Measurements from ENCODE around the gene RNF166. TPM values are rescaled to one million over a fixed set of nuclear protein-coding genes. Genes with fewer than 3 reads are reported as not detected.

Gene RNF166
- total and polyA plus RNA-seq, 2 of the 13 experiments (the other 11 are each of a cell fraction or from before 2014, with no cell fraction given), result 21.4 to 23.0 TPM

DNA sequence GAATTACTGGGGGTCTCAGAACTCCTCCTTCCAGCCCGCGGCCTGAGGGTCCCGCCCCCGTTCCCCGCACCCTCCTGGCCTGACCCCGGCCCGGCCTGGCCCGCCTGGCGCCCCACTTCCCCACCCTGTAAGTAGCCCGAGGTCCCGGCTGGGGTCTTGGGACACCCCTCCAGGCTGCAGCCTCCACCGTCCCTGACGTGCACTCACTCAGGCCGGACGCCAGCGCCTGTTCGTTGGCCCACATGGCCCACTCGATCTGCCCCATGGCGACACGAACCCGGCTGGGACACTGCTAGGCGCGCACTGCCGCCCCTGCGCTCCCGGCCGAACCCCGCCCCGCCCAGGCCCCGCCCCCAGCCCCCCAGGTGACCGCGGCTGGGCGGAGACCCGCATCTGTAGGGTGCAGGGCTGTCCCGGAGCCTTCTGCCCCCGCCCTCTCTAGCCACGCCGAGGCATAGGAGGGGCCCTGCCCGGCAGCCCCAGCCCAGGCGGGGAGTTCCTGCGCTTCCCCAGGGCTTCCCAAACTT, 55.4 kb downstream of the RNF166 start, which contains the start of gene CYBA (continued):
- TF ChIP-seq CSRNP2 (CRISPR knock-in tag; conservative IDR thresholded peaks at IDR 0.05; ENCODE audit: low read depth) (0 out of 2 replicates have a peak, but pooled peaks have one; percentile 84), KAT2B (IDR thresholded peaks at IDR 0.05; ENCODE audit: borderline replicate concordance, low read depth, low read length) (no peak), ZFAT (CRISPR knock-in tag; conservative IDR thresholded peaks at IDR 0.05) (0 out of 2 replicates have a peak, but pooled peaks have one; percentile 36), NR0B2 (CRISPR knock-in tag; IDR thresholded peaks at IDR 0.05) (no peak), CAMTA2 (CRISPR knock-in tag; IDR thresholded peaks at IDR 0.05; ENCODE audit: borderline replicate concordance) (no peak), NFE2 (CRISPR knock-in tag; IDR thresholded peaks at IDR 0.05) (no peak), ZNF580 (CRISPR knock-in tag; IDR thresholded peaks at IDR 0.05; ENCODE audit: borderline replicate concordance, low read depth) (no peak), ZNF737 (CRISPR knock-in tag; IDR thresholded peaks at IDR 0.05; ENCODE audit: borderline replicate concordance) (no peak), RCOR2 (CRISPR knock-in tag; IDR thresholded peaks at IDR 0.05) (no peak), KMT2A (CRISPR knock-in tag; IDR thresholded peaks at IDR 0.05) (peak; percentile 37)
- TF ChIP-seq, protein P1, sequence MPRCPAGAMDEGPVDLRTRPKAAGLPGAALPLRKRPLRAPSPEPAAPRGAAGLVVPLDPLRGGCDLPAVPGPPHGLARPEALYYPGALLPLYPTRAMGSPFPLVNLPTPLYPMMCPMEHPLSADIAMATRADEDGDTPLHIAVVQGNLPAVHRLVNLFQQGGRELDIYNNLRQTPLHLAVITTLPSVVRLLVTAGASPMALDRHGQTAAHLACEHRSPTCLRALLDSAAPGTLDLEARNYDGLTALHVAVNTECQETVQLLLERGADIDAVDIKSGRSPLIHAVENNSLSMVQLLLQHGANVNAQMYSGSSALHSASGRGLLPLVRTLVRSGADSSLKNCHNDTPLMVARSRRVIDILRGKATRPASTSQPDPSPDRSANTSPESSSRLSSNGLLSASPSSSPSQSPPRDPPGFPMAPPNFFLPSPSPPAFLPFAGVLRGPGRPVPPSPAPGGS (CRISPR knock-in tag; IDR thresholded peaks at IDR 0.05), result no peak; the same call in 1 of the 2 replicates
- TF ChIP-seq, protein P2, sequence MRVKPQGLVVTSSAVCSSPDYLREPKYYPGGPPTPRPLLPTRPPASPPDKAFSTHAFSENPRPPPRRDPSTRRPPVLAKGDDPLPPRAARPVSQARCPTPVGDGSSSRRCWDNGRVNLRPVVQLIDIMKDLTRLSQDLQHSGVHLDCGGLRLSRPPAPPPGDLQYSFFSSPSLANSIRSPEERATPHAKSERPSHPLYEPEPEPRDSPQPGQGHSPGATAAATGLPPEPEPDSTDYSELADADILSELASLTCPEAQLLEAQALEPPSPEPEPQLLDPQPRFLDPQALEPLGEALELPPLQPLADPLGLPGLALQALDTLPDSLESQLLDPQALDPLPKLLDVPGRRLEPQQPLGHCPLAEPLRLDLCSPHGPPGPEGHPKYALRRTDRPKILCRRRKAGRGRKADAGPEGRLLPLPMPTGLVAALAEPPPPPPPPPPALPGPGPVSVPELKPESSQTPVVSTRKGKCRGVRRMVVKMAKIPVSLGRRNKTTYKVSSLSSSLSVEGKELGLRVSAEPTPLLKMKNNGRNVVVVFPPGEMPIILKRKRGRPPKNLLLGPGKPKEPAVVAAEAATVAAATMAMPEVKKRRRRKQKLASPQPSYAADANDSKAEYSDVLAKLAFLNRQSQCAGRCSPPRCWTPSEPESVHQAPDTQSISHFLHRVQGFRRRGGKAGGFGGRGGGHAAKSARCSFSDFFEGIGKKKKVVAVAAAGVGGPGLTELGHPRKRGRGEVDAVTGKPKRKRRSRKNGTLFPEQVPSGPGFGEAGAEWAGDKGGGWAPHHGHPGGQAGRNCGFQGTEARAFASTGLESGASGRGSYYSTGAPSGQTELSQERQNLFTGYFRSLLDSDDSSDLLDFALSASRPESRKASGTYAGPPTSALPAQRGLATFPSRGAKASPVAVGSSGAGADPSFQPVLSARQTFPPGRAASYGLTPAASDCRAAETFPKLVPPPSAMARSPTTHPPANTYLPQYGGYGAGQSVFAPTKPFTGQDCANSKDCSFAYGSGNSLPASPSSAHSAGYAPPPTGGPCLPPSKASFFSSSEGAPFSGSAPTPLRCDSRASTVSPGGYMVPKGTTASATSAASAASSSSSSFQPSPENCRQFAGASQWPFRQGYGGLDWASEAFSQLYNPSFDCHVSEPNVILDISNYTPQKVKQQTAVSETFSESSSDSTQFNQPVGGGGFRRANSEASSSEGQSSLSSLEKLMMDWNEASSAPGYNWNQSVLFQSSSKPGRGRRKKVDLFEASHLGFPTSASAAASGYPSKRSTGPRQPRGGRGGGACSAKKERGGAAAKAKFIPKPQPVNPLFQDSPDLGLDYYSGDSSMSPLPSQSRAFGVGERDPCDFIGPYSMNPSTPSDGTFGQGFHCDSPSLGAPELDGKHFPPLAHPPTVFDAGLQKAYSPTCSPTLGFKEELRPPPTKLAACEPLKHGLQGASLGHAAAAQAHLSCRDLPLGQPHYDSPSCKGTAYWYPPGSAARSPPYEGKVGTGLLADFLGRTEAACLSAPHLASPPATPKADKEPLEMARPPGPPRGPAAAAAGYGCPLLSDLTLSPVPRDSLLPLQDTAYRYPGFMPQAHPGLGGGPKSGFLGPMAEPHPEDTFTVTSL (CRISPR knock-in tag; IDR thresholded peaks at IDR 0.05; ENCODE audit: borderline replicate concordance), result no peak
